Parathyroid adenoma (tissue), 2 donors: ENCODE data around the gene CRY2.

ENCODE experiments used
- H2AFZ ChIP-seq: fragments of 300-600 bp; sonication (generic); one replicate; pipeline ENCODE4 v1.7.0; 2017; ENCODE audit warnings: antibody characterized with exemption, mild to moderate bottlenecking
- H3K27ac ChIP-seq: fragments of 300-600 bp; sonication (generic); one replicate; pipeline ENCODE4 v1.7.0; 2017
- H3K27me3 ChIP-seq: fragments of 300-600 bp; sonication (generic); one replicate; pipeline ENCODE4 v1.7.0; 2017; ENCODE audit warnings: low read length; ENCODE audit not compliant: control insufficient read depth, insufficient read depth
- H3K36me3 ChIP-seq: fragments of 300-600 bp; sonication (generic); one replicate; pipeline ENCODE4 v1.7.0; 2017; ENCODE audit warnings: low read length; ENCODE audit not compliant: control insufficient read depth, insufficient read depth
- H3K4me1 ChIP-seq: fragments of 300-600 bp; sonication (generic); one replicate; pipeline ENCODE4 v1.7.0; 2017; ENCODE audit warnings: control low read depth
- H3K4me2 ChIP-seq: fragments of 300-600 bp; sonication (generic); one replicate; pipeline ENCODE4 v1.7.0; 2017; ENCODE audit warnings: low read length
- H3K4me3 ChIP-seq: fragments of 300-600 bp; sonication (generic); one replicate; pipeline ENCODE4 v1.7.0; 2017; ENCODE audit warnings: low read depth, low read length
- H3K79me2 ChIP-seq: fragments of 300-600 bp; sonication (generic); one replicate; pipeline ENCODE4 v1.7.0; 2017; ENCODE audit warnings: control low read depth
- H3K9ac ChIP-seq: fragments of 300-600 bp; sonication (generic); one replicate; pipeline ENCODE4 v1.7.0; 2017; ENCODE audit warnings: mild to moderate bottlenecking
- H3K9me3 ChIP-seq: fragments of 300-600 bp; sonication (generic); one replicate; pipeline ENCODE4 v1.7.0; 2017; ENCODE audit warnings: low read length; ENCODE audit not compliant: control insufficient read depth
- TF ChIP-seq, protein P1 (sequence below): fragments of 300-600 bp; sonication (generic); IDR thresholded peaks from one replicate; pipeline ENCODE4 v1.7.0; 2017; ENCODE audit warnings: antibody characterized with exemption, mild to moderate bottlenecking
- donor health status: primary hyperparathyroidism.

Gene CRY2

DNA sequence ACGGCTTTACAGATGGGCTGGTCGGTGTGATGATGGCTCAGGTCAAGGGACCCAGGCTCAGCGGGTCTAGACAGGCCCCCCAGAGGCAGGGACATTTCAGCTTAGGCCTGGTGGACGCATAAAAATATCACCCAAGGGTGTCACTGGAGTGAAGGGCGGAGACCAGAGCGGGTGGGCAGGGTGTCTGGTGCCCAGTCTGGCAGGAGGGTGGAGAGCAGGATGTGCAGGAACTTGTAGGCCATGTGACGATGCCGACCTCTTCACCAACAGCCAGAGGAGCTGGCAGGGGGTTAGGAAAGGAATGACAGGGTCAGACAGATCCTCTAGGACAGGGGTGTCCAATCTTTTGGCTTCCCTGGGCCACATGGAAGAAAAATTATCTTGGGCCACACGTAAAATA is 42.7 kb downstream of the CRY2 start:
- TF ChIP-seq, protein P1, sequence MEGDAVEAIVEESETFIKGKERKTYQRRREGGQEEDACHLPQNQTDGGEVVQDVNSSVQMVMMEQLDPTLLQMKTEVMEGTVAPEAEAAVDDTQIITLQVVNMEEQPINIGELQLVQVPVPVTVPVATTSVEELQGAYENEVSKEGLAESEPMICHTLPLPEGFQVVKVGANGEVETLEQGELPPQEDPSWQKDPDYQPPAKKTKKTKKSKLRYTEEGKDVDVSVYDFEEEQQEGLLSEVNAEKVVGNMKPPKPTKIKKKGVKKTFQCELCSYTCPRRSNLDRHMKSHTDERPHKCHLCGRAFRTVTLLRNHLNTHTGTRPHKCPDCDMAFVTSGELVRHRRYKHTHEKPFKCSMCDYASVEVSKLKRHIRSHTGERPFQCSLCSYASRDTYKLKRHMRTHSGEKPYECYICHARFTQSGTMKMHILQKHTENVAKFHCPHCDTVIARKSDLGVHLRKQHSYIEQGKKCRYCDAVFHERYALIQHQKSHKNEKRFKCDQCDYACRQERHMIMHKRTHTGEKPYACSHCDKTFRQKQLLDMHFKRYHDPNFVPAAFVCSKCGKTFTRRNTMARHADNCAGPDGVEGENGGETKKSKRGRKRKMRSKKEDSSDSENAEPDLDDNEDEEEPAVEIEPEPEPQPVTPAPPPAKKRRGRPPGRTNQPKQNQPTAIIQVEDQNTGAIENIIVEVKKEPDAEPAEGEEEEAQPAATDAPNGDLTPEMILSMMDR: no peak
- Histone ChIP-seq H3K9me3 (no peaks in the 10 kb centered on the region), H3K4me3 (no peak overlapping the region), H3K79me2 (peaks cover 5% of the 10 kb centered on the region), H2AFZ (no peak overlapping the region), H3K4me1 (no peaks in the 10 kb centered on the region), H3K4me2 (no peak overlapping the region), H3K27ac (no peak overlapping the region), H3K36me3 (no peaks in the 10 kb centered on the region), H3K27me3 (no peaks in the 10 kb centered on the region), H3K9ac (no peak overlapping the region)

DNA sequence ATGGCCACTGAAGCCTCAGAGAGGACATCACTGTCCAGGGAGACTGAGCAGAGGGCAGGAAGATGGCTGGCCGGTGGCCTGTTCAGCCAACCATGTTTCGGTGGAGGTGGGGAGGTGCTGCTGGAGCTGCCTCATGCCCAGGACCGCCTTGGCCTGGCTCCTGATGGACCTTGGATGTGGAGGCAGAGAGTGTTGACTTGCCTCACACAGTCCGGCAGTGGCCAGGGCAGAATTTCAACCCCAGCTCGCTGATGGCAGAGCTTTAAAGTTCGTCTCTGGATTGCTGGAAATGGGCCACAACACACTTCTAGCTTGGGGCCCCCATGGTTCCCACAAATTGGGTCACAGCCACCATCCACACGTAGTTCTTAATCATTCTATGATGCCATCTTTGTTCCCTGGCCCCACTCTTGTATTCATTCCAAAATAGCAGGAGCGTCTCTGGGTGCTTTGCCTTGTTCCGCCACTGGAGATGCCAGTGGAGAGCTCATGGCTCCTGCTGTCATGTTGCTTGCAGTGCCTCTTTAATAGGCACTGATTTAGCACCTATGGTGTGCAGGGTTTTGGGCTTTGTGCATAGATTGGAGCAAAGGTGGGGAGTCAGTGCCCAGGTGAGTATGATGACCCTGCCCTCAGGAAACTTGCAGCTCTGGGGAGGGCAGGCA is 43.7 kb downstream of the CRY2 start:
- Histone ChIP-seq H3K4me1 (peaks cover 4% of the 10 kb centered on the region), H3K36me3 (no peaks in the 10 kb centered on the region), H2AFZ (no peak overlapping the region), H3K9me3 (no peaks in the 10 kb centered on the region), H3K79me2 (peaks cover 5% of the 10 kb centered on the region), H3K27me3 (no peaks in the 10 kb centered on the region), H3K27ac (no peak overlapping the region), H3K4me3 (no peak overlapping the region), H3K9ac (no peak overlapping the region), H3K4me2 (no peak overlapping the region)
- TF ChIP-seq, protein P1: no peak

- H3K27ac ChIP-seq: no peak overlapping the region
- H3K4me3 ChIP-seq: no peak overlapping the region
- no peaks in the 10 kb centered on the region for H3K27me3 ChIP-seq
- TF ChIP-seq, protein P1: no peak
- H3K4me1 ChIP-seq: peaks cover 17% of the 10 kb centered on the region
- no peaks in the 10 kb centered on the region for H3K79me2 ChIP-seq
- H2AFZ ChIP-seq: no peak overlapping the region
- H3K36me3 ChIP-seq: no peaks in the 10 kb centered on the region
- H3K4me2 ChIP-seq: no peak overlapping the region
- H3K9me3 ChIP-seq: no peaks in the 10 kb centered on the region
- no peak overlapping the region for H3K9ac ChIP-seq
Measured at GRCh38 chr11:45892856-45893255, 45.6 kb downstream of the CRY2 start.

- no peak overlapping the region for H3K4me2 ChIP-seq
- H3K9ac ChIP-seq: no peak overlapping the region
- H3K36me3 ChIP-seq: no peaks in the 10 kb centered on the region
- H3K4me1 ChIP-seq: peaks cover 27% of the 10 kb centered on the region
- no peak overlapping the region for H2AFZ ChIP-seq
- H3K79me2 ChIP-seq: peaks cover 5% of the 10 kb centered on the region
- no peak overlapping the region for H3K4me3 ChIP-seq
- no peaks in the 10 kb centered on the region for H3K27me3 ChIP-seq
- H3K27ac ChIP-seq: no peak overlapping the region
- H3K9me3 ChIP-seq: no peaks in the 10 kb centered on the region
- TF ChIP-seq, protein P1: no peak
Measured at GRCh38 chr11:45894555-45895247, 47.4 kb downstream of the CRY2 start.
